SU-DHL-6 (cell line): ENCODE results near the gene ELL2.

ENCODE experiments used
- H2AFZ ChIP-seq: fragments of 200-600 bp; sonication (generic); 2 replicates; pipeline ENCODE4 v1.6.1; 2014; ENCODE audit warnings: low read depth, mild to moderate bottlenecking, moderate library complexity, mixed read lengths, antibody characterized with exemption, low read length; ENCODE audit not compliant: severe bottlenecking
- H3F3A ChIP-seq: fragments of 200-600 bp; shearing (Covaris generic); 2 replicates; pipeline ENCODE4 v1.6.0; 2016; ENCODE audit warnings: antibody characterized with exemption, mild to moderate bottlenecking; ENCODE audit not compliant: insufficient read depth
- H3K27ac ChIP-seq: fragments of 200-600 bp; sonication (generic); 2 replicates; pipeline ENCODE4 v1.5.1; 2016; ENCODE audit warnings: low read depth, mild to moderate bottlenecking, low read length, moderate library complexity, mixed read lengths
- H3K27me3 ChIP-seq: fragments of 200-600 bp; sonication (generic), shearing (Covaris generic); 2 replicates; pipeline ENCODE4 v1.6.0; 2014; ENCODE audit warnings: mild to moderate bottlenecking, low read length
- H3K36me3 ChIP-seq: fragments of 200-600 bp; sonication (generic); 2 replicates; pipeline ENCODE4 v1.6.1; 2014; ENCODE audit warnings: mild to moderate bottlenecking, low read length, mixed read lengths
- H3K4me2 ChIP-seq: fragments of 300-600, 200-600 bp; shearing (Covaris generic), sonication (generic); 2 replicates; pipeline ENCODE4 v1.6.0; 2014; ENCODE audit warnings: low read length, low read depth, mild to moderate bottlenecking; ENCODE audit not compliant: poor library complexity, severe bottlenecking
- H3K4me3 ChIP-seq: fragments of 200-600 bp; sonication (generic); 2 replicates; pipeline ENCODE4 v1.5.1; 2014; ENCODE audit warnings: antibody characterized with exemption, low read length, mild to moderate bottlenecking, mixed read lengths; ENCODE audit not compliant: insufficient read depth, poor library complexity, severe bottlenecking
- H3K79me2 ChIP-seq: fragments of 200-600 bp; sonication (generic); 2 replicates; pipeline ENCODE4 v1.6.1; 2014; ENCODE audit warnings: mild to moderate bottlenecking, low read length, moderate library complexity; ENCODE audit not compliant: insufficient read depth
- H3K9ac ChIP-seq: fragments of 200-600 bp; sonication (generic); 2 replicates; pipeline ENCODE4 v1.7.0; 2014; ENCODE audit warnings: mild to moderate bottlenecking, low read length
- H3K9me2 ChIP-seq: fragments of 200-600 bp; sonication (generic); replicated peaks from 2 replicates; pipeline ENCODE4 v1.6.1; 2014; ENCODE audit warnings: low read length; ENCODE audit not compliant: insufficient read depth
- H3K9me3 ChIP-seq: fragments of 200-600 bp; sonication (generic); 2 replicates; pipeline ENCODE4 v1.6.1; 2014; ENCODE audit warnings: low read length, mixed read lengths; ENCODE audit not compliant: insufficient read depth
- H4K20me1 ChIP-seq: fragments of 200-600 bp; sonication (generic); 2 replicates; pipeline ENCODE4 v1.6.1; 2014; ENCODE audit warnings: low read depth, mild to moderate bottlenecking, antibody characterized with exemption, low read length, moderate library complexity, mixed read lengths
- EZH2phosphoT487 ChIP-seq: fragments of 200-600 bp; sonication (generic), shearing (Covaris generic); conservative IDR thresholded peaks from 2 replicates; pipeline ENCODE4 v1.6.1; 2018; ENCODE audit warnings: mild to moderate bottlenecking, antibody characterized with exemption, low read length, moderate library complexity, mixed read lengths
- TF ChIP-seq, protein P1 (sequence below): fragments of 200-600 bp; sonication (generic); IDR thresholded peaks from one replicate; pipeline ENCODE4 v1.5.1; 2017; ENCODE audit warnings: antibody characterized with exemption, mild to moderate bottlenecking, low read length, moderate library complexity; ENCODE audit not compliant: insufficient read depth, poor library complexity, severe bottlenecking

ELL2 gene

DNA sequence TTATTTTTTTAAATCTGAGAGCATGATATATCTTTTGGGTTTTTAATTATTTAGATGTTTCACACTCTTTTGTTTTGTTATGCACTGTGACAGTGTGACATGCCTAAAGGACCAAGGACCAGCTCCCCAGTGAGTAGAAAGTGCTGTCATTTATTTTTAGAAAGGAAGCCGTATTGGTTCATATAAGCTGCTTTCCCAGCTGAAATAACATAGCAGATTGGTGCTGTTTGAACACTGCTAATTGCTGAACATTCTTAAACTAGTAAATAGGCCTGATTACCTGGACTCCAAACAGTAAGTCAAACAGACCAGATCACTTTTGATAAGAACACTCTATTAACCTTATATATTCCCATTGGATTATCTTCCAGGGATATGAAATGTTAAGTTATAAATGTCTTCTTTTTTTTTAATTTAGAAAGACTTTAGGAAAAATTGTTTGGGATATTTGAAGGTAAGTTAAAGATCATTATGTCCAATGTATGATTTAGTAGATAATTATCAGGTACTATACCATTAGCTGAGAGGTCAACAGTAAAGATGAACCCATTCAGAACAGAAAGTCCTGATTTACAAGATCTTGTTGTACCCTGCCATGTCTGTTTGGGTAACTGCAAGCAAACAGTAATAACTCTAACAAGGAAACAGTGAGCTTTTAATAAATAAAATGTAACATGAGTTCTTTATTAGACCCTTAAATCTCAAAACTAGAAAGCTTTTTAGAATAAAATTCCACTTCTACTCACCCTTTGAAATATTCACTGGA is 27.8 kb upstream of the ELL2 start:
- Histone ChIP-seq H3K4me3 (no peak overlapping the region), H3K27ac (no peak overlapping the region), H3K9me2 (no peaks in the 10 kb centered on the region), H3K9me3 (no peaks in the 10 kb centered on the region), H4K20me1 (no peaks in the 10 kb centered on the region), H3K36me3 (no peaks in the 10 kb centered on the region), H3K27me3 (no peaks in the 10 kb centered on the region), H3K9ac (no peak overlapping the region), H3K79me2 (no peaks in the 10 kb centered on the region), H2AFZ (no peak overlapping the region), H3K4me2 (no peak overlapping the region), H3F3A (no peaks in the 10 kb centered on the region)
- TF ChIP-seq, protein P1, sequence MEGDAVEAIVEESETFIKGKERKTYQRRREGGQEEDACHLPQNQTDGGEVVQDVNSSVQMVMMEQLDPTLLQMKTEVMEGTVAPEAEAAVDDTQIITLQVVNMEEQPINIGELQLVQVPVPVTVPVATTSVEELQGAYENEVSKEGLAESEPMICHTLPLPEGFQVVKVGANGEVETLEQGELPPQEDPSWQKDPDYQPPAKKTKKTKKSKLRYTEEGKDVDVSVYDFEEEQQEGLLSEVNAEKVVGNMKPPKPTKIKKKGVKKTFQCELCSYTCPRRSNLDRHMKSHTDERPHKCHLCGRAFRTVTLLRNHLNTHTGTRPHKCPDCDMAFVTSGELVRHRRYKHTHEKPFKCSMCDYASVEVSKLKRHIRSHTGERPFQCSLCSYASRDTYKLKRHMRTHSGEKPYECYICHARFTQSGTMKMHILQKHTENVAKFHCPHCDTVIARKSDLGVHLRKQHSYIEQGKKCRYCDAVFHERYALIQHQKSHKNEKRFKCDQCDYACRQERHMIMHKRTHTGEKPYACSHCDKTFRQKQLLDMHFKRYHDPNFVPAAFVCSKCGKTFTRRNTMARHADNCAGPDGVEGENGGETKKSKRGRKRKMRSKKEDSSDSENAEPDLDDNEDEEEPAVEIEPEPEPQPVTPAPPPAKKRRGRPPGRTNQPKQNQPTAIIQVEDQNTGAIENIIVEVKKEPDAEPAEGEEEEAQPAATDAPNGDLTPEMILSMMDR, result no peak
- TF ChIP-seq EZH2phosphoT487, result no peak

DNA sequence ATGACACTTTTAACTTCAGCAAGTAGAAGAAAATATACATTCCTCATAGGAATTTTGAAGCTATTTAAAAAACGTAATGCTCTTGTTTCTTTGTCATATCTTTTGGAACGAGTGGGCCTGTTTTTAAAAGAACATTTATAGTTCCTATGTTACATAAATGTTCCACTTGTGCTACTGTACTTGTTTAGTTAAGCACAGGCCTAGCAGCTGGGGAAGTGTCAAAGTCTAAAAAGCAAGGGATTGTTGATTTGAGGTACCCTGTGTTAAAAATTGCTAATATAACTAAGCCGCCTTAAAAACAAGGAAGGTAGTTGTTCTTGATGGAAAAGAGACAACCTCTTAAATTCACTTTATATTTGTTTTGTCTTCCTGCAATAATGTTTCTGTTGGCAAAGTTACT is 27.2 kb upstream of the ELL2 start:
- TF ChIP-seq, protein P1, result no peak
- TF ChIP-seq EZH2phosphoT487, result no peak
- Histone ChIP-seq H3K27me3 (no peaks in the 10 kb centered on the region), H3K4me3 (no peak overlapping the region), H3K79me2 (no peaks in the 10 kb centered on the region), H3K36me3 (no peaks in the 10 kb centered on the region), H3K27ac (no peak overlapping the region), H3K4me2 (no peak overlapping the region), H3K9ac (no peak overlapping the region), H3K9me3 (no peaks in the 10 kb centered on the region), H4K20me1 (no peaks in the 10 kb centered on the region), H3F3A (no peaks in the 10 kb centered on the region), H2AFZ (no peak overlapping the region), H3K9me2 (no peaks in the 10 kb centered on the region)

DNA sequence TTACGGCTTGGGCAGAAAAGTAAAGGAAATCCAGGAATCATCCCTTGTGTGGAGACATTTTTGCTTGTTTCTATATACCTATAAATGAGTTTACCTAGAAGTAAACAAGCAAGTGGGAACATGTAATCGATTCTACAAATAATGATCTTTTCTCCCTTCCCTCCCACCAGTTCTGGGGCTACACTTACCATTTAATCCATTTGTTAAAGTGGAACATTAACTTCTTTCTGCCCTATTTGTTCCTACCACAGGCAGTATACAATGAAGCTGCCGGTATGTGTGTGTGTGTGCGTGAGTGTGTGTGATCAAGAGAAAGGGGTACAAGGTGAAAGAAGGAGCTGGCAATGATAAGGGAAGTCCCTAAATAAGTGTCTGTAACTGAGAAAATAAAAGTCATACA is 26.4 kb upstream of the ELL2 start:
- Histone ChIP-seq H3K36me3 (no peaks in the 10 kb centered on the region), H2AFZ (no peak overlapping the region), H3F3A (no peaks in the 10 kb centered on the region), H3K4me2 (no peak overlapping the region), H3K9ac (no peak overlapping the region), H3K9me2 (no peaks in the 10 kb centered on the region), H3K27me3 (no peaks in the 10 kb centered on the region), H4K20me1 (no peaks in the 10 kb centered on the region), H3K27ac (no peak overlapping the region), H3K4me3 (no peak overlapping the region), H3K9me3 (no peaks in the 10 kb centered on the region), H3K79me2 (no peaks in the 10 kb centered on the region)
- TF ChIP-seq EZH2phosphoT487, result no peak
- TF ChIP-seq, protein P1, result no peak
